Medulla oblongata (tissue), 1 donor: ENCODE measurements around the gene CDHR1.

ENCODE experiments used
- DNase-seq: peaks from one replicate; pipeline ENCODE4 v3.0.0-alpha.2; 2015; ENCODE audit errors: extremely low spot score

The CDHR1 gene

DNA sequence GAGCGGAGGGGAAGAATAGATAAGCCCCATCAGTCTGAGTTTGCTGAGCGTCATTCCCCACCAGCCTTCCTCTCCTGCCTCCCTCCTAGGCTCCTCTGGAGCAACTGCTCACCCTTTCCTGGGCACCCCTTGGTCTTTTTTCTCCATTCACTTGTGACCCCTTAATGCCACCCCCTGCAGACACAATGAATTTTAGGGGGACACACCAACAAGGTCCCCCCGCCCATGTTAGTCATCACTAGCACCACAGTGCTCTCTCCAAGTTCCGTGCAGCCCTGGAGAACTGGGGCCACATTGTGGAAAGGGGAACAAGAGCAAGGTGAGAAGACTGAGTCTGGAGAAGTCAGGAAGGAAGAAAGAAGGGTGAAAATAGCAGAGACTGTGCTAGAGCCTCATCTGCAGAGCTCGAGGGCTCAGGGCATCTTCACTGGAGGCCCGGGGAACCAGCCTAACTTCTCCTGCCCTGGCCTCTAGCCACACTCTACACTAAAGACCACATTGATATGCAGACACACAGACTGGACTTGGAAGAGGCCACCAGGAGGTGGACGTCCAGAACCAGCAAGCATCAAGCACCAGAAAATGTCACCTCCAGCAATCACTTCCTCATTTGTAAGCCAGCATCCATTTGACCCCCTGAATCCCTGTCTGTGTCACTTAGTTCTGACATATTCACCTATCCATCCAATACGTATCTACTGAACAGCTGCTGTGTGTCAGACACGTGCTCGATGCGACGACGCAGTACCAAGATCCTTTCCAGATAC, 68.0 kb downstream of the CDHR1 start:
- DNase-seq: no peak

DNA sequence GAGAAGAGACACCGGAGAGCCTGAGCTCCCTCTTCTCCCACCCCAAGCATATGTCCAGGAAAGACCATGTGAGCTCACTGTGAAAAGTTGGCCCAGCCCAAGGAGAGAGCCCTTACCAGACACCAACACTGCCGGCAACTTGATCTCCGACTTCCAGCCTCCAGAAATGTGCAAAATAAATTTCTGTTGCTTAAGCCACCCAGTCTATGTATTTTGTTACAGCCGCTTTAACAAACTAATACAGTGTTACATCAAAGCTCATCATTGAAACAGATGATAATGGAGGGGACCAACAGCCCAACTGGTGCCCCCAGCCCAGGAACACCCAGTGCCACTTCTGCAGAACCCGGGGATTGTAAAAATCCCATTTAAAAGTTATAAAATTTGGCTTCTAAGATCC, 69.4 kb downstream of the CDHR1 start:
- no peak for DNase-seq

DNA sequence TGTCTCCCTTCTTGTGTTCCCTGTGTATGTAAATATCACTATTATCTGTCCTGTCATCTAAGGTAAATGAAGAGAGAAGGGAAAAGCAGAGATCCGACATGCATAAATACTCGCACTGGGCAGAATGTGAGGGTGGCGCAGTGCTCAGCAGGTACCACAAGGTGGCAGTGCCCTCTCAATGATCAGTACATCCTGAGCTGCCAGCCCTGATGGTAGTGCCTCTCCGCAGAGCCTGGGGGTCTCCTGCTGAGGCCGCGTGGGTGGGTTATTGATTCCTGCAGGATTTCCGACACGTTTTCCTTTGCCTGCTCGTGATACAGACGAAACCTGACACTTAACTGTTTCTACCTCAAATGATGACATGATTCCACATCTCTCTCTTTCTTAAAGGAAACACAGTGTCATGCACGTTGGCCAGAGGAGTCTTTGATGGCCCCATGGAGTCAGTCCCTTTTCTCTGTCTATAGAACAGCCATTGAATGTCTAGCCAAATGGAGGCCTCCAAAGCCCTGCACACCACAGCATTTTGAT, 70.3 kb downstream of the CDHR1 start:
- peak; percentile 80 for DNase-seq

DNA sequence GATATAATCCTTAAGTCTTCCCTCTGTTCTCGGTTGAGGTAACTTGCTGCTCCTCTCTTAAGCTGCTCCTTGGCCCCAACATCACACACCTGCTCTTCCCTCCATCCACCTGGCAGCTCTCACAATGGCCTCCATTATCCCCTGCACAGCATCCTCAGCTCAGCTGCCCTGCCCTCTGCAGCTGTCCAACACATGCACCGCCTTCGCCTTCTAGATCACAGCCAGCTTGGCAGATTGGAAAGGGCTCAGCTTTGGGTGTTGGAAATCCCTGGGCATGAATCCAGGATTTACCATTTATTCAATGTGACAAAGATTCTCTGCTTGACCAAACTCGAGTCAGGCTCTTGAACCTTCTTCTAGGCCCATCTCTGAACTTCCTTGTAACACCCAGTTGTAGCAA, 71.1 kb downstream of the CDHR1 start:
- no peak for DNase-seq

DNA sequence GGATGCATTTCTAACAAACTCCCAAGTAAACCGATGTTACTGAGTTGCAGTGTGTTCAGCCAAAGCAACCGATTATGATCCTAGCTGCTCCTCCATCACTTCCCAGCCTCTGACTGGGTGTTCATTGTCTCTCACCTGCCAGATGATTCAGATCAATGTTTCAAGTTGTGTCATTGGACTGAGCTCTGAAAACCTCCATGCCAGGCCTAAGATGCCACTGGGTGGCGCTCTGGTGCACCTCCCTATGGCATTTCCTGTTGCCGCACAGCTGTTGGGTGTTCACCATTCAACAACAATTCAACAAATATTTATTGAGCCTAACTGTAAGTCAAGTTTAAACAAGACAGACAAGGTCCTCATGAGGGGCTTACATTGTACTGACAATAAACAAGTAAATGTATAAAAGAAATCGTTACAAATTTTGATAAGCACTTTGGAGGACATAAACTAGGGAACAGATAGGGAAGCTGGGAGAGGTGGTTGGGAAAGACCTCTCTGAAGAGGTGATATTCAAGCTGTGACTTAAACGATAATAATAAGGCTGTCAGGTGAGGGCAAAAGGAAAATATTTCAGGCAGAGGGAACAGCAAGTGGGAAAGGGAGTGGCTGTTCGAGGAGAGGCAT, 73.3 kb downstream of the CDHR1 start:
- DNase-seq: peak; percentile 21

DNA sequence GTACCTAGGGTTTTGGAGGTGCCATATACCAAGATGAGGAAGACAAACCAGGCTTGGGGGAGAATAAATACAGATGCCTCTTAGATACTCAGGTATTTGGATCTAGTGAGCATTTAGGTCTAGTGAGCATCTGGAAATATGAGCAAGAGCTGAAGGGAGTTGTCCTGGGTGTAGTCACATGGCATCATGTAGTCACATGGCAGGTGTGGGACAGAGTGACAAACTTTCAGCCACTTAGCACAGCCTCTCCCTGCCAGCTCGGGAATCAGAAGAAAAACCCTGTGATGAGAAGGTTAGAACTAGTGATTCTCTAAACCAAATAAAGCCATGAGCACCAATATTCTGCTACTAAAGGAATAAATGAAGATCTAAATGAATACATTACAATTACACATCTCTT, 74.8 kb downstream of the CDHR1 start:
- no peak for DNase-seq
